Stimulated activated CD4-positive, alpha-beta T cell treated with anti-CD3 and anti-CD28 coated beads, Interleukin-2, amount 100 ng/mL, for 48 hours (primary cell): ENCODE measurements around the gene USP35.

Experiments used
- DNase-seq, 2 donors: peaks; one replicate each; pipeline ENCODE4 v3.0.0-alpha.2; 2020

Gene USP35

GRCh38 chr11:78234006-78234405, 45.3 kb downstream of the USP35 start:
- no peak for DNase-seq

GRCh38 chr11:78237293-78238046, 48.8 kb downstream of the USP35 start:
- no peak for DNase-seq

GRCh38 chr11:78239781-78240180, 51.1 kb downstream of the USP35 start:
- no peak for DNase-seq

- no peak for DNase-seq
Measured at GRCh38 chr11:78241475-78241874, 52.8 kb downstream of the USP35 start.

GRCh38 chr11:78244080-78244479, 55.4 kb downstream of the USP35 start:
- no peak for DNase-seq

GRCh38 chr11:78244546-78245255, 56.0 kb downstream of the USP35 start:
- DNase-seq: no peak

- DNase-seq: no peak
Measured at GRCh38 chr11:78248191-78248590, 59.5 kb downstream of the USP35 start.

- DNase-seq: no peak
Measured at GRCh38 chr11:78248903-78249302, 60.2 kb downstream of the USP35 start.

- no peak for DNase-seq
Measured at GRCh38 chr11:78250099-78250498, 61.4 kb downstream of the USP35 start.

- no peak for DNase-seq
Measured at GRCh38 chr11:78251083-78251775, 62.5 kb downstream of the USP35 start.

GRCh38 chr11:78253797-78254196, 65.1 kb downstream of the USP35 start:
- no peak for DNase-seq

- no peak for DNase-seq
Measured at GRCh38 chr11:78254268-78254667, 65.5 kb downstream of the USP35 start.

GRCh38 chr11:78255919-78256318, 67.2 kb downstream of the USP35 start:
- DNase-seq: no peak

GRCh38 chr11:78256962-78257361, 68.2 kb downstream of the USP35 start:
- DNase-seq: no peak

- no peak for DNase-seq
Measured at GRCh38 chr11:78257654-78258053, 68.9 kb downstream of the USP35 start.

- DNase-seq: no peak
Measured at GRCh38 chr11:78259777-78260487, 71.2 kb downstream of the USP35 start.

- DNase-seq: no peak
Measured at GRCh38 chr11:78261367-78261766, 72.6 kb downstream of the USP35 start.

GRCh38 chr11:78261828-78262227, 73.1 kb downstream of the USP35 start:
- DNase-seq: no peak

GRCh38 chr11:78262238-78262637, 73.5 kb downstream of the USP35 start:
- no peak for DNase-seq

- DNase-seq: no peak
Measured at GRCh38 chr11:78262691-78263090, 74.0 kb downstream of the USP35 start.
